HG02973 (cell line): ENCODE results near the gene GPR153.
"Not testable (repeated sequence)": the region's sequence is repeated elsewhere in the genome, so short reads cannot be mapped to it uniquely, and the experiment has no call there.

ENCODE experiments used
- ATAC-seq: cut with Tn5 transposase; IDR thresholded peaks from one replicate; pipeline ENCODE4 v1.9.1; 2021; ENCODE audit warnings: moderate library complexity; ENCODE audit not compliant: unreplicated experiment

Gene GPR153

DNA sequence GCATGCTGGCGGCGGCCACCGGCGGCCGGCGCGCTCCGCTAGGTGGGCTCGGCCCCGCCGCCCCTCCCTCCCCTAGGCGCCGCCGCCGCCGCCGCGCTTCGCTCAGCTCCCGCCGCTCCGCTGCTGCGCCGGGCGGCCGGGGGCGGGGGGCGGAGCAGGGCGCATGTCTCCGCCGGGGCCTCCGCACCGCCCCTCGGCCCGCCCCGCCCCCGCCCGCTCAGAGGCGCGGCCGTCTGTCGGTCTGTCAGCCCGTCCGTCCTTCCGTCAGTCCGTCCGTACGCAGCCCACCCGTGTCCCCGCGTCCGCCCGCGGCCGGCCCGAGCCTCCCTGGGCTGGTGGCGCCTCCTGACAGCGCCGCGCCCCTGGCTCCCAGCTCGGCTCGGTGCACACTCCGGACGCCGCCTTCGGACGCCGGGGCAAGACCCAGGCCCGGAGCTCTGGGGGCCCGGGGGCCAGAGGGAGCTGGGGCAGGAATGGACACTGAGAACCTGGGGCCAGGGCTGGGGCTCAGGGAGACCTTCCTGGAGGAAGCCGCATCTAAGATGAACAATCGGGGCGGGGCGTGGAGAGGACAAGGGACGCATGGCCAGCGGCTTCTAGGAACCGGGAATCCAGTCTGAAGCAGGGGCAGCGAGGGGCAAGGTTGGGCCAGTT lies at the start of gene GPR153:
Gene GPR153, minus strand, starts transcription at position 138 of the 654 bp plus-strand sequence. CDS start 6,193 bp downstream, outside the sequence.
- no peak for ATAC-seq

DNA sequence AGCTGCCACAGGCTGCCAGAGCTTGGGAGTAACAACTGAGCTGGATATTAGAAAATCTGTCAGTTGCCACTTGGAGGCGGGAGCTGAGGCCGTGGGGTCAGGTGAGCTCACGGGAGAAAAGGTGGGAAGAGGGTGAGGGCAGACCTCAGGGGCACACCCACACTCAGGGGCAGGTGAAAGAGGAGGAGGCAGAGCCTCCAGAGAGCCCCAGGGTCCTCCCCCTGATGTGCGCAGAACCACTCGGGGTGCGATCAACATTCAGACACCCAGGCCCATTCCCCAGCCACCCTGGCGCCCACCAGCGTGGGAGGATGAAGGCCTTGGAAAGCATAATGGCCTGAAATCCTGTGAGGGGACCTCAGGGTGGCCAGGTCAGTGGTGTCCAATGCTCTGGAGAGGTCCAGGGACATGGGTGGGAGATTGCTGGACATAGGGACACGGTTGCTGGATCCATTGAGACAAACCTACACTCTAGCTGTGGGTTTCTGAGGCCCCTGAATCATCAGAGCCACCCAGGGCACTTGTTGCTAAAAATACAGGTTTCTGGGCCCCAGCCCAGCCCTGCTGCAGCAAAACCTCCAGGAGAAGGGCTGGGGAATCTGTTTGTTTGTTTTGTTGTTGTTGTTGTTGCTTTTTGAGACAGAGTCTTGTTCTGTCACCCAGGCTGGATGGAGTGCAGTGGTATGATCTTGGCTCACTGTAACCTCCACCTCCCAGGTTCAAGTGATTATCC lies 49.4 kb upstream of the GPR153 start:
- ATAC-seq: no peak

DNA sequence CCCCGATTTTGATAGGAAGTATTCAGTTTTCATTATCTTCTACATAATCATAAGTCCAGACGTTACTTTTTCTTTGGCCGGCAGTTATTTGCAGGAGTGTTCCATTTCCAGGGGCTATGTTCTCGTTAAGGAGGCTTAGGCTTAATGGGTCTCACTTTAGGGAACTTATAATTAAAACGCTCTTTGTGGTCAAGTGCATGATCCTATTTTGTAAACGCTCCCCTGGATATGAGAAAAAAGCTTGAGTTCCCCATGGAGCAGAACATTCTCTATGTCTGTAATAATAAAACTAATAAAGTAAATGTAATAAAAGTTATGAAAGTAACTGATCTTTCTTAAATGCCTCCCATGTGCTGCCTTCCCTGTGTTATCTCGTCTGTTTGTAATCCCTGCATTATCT lies 48.7 kb upstream of the GPR153 start:
- no peak for ATAC-seq

DNA sequence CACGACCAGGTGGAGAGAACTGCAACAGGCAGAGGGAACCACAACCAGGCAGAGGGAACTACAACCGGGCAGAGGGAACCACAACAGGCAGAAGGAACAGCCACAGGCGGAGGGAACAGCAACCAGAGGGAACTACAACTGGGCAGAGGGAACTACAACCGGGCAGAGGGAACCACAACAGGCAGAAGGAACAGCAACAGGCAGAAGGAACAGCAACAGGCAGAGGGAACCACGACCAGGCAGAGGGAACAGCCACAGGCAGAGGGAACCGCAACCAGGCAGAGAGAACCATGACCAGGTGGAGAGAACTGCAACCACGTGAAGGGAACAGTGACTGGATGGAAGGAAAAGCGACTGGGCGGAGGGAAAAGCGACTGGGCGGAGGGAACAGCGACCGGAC lies 47.6 kb upstream of the GPR153 start:
- no peak for ATAC-seq

DNA sequence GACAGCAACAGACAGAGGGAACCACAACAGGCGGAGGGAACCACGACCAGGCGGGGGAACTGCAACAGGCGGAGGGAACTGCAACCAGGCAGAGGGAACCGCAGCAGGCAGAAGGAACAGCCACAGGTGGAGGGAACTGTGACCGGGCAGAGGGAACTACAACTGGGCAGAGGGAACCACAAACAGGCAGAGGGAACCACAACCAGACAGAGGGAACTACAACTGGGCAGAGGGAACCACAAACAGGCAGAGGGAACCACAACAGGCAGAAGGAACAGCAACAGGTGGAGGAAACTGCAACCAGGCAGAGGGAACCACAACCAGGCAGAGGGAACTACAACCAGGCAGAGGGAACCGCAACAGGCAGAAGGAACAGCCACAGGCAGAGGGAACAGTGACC lies 46.8 kb upstream of the GPR153 start:
- ATAC-seq: not testable (repeated sequence)

DNA sequence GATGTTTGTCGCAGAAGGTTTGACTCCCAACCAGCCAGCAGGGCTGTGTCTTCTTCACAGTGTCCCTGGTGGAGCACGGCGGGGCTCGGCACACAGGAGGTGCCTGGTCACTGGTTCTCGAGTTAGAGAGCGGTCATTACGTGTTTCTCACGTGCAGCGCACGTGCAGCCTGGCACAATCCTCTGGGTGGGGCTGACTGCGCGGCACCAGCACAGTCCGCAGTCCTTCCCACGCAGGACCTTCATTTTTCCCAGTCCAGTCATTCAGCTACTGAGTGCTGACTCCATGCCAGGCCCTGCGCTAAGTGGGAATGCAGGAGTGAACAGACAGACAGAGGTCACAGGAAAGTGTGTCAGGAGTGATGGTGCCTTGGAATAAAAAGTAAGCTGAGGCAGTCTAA lies 46.2 kb upstream of the GPR153 start:
- ATAC-seq: no peak

DNA sequence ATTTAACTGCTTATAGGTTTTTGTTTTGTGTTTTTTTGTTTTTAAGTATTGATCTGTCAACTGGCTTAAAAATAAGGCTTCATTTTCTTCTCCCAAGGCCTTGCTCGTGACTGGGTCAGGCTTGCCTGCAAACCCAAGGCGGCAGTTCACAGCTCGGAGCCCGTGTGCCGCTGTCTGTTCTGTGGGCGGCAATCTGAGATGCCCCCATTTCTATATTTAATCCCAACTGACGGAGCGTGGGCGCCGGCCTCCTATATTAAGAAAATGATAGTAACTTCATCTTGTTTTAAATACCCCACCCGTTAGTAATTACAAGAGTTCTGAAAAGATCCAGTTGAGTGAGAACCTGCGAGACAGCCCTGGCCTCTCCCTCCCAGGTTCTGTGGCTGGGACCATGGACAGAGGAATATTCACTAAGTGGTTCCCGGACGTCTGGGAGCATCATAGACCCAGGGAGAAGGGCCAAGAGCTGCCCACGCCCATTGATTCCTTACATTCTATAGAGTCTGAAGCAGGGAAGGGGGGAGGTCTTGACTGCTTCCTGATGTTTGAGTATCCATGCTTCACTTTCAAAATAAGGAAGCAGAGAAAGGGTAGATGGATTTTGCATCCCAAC lies 42.6 kb upstream of the GPR153 start:
- no peak for ATAC-seq

DNA sequence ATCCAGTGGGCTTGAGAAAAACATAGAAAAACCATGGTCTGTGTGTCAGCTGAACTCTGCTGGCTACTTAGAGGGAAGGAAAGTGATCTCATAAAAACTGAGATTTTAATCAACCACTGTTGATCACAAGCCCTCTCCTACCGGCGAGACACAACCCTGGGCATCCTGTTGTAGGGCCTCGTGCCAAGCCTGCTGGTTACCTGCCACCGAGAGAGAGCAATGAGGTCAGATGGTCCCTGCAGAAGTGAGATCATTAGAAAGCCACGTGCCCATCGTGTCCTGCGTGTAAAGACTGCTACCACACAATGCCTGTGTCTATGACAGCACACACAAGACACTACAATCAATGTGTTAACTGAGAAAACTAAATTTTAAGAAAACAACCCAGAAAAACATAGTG lies 41.7 kb upstream of the GPR153 start:
- no peak for ATAC-seq

DNA sequence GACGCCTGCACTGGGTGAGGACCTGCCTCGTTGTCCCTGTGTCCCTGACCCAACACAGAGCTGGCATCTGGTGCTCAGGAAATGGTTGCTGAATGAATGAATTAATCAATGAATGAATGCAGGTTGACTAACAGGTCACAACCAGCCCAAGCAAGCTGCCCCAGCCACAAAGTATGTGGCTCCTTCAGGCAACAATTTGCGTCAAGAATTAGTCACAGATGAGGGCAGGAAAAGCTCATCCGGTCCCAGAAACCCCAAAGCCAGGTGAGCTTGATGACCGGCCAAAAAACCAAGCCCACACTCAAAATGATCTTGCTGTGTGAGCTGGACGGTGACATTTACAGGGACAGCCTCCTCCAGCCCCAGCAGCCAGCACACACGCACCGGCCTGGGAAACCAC lies 40.6 kb upstream of the GPR153 start:
- ATAC-seq: no peak

DNA sequence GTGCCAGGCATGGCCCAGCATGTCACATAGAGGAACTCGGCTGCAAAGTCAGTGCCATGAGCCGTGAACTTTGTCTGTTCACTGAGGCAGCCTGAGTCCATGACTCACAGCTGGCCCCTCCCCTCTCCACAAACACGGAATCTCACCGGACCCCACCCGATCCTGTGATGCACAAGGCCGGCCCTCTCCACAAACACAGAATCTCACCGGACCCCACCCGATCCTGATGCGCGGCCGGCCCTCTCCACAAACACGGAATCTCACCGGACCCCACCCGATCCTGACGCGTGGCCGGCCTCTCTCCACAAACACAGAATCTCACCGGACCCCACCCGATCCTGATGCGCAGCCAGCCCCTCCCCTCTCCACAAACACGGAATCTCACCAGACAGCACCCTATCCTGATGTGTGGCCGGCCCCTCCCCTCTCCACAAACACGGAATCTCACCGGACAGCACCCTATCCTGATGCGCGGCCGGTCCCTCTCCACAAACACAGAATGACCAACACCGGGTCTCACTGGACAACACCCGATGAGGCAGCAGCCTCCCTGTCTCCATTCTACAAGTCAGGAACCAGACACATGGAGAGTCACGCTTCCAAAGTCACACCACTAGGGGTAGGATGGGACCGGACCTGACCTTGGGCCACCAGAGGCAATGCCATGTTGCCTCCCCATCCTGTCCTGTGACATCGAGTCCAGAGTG lies 39.6 kb upstream of the GPR153 start:
- no peak for ATAC-seq

DNA sequence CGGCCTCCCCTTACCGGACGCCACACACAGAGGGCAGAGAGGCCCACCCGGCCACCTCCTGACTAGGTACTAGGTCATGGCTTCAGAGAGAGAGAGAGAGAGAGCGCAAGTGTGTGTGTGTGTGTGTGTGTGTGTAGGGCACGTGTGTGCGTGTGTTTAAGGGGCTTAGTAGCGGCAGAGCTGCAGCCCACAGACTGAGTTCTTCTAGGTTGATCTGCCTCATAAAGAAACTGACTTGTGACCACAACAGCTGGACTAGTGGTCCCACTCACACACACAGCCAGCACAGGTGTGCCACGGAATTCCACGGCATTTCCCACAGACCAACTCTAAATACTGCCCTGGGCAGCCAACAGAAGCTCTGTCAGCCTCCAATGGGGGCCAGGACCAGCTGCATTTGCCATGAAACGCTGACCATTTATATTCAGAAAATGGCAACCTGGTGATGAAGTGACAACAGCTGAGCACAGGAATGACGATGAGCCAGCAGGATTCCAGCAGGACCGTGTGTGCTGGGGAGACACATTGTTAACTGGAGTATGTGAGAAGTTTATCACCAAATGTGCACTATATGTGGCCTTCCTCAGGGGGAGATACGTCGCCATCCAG lies 38.8 kb upstream of the GPR153 start:
- ATAC-seq: no peak

DNA sequence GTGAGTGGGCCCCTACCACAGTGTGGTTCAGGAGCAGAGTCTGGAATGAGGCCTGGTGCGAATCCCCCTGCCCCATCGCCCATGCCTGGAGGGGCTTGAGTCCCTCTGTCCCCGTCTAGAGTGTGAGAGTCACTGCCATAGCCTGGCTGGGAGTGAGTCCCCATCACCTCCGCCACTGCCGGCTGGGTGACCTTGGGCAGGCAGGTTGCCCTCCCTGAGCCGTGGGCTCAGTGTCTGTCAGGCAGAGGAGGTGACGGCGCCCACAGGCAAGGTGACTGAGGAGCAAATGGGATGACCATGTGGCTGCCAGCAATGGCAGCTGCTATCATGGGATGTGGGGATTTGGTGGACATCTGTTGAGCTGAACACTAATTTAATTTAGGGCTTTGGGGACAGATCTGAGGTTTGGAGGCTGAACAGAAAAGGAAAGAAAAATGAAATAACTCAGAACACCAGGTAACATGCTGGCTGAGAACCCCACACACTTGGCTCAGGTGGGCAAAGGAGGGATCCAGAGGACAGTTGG lies 38.1 kb upstream of the GPR153 start:
- ATAC-seq: no peak

DNA sequence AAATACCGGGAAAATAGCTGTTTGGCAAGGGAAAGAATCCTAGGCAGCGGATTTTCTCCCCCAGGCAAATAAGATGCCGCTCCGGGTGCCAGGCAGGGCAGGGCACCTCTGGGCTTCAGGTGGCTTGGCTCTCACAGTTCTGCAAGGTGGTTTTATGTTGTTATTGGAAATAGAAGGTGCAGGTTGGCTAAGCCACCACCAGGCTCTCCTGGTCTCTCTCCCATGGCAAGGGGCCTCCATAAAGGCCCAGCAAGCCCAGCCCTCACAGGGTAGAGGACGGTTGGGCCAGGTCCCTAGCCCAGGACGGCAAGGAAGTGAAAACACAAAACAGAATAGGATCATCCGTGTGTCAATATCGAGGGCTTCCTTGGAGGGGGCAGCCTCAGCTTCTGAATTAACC lies 37.6 kb upstream of the GPR153 start:
- no peak for ATAC-seq

DNA sequence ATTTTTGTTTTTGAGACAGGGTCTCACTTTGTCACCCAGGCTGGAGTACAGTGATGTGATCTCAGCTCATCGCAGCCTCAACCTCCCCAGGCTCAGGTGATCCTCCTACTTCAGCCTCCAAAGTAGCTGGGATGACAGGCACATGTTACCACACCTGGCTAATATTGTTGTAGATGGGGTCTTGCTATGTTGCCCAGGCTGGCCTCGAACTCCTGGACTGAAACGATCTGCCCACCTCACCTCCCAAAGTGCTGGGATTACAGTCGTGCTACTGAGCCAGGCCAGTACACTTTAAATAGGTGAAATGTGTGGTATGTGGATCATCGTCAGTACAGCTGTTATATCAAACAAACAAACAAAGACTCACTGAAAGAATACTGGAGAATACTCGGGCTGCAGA lies 35.0 kb upstream of the GPR153 start:
- ATAC-seq: no peak

DNA sequence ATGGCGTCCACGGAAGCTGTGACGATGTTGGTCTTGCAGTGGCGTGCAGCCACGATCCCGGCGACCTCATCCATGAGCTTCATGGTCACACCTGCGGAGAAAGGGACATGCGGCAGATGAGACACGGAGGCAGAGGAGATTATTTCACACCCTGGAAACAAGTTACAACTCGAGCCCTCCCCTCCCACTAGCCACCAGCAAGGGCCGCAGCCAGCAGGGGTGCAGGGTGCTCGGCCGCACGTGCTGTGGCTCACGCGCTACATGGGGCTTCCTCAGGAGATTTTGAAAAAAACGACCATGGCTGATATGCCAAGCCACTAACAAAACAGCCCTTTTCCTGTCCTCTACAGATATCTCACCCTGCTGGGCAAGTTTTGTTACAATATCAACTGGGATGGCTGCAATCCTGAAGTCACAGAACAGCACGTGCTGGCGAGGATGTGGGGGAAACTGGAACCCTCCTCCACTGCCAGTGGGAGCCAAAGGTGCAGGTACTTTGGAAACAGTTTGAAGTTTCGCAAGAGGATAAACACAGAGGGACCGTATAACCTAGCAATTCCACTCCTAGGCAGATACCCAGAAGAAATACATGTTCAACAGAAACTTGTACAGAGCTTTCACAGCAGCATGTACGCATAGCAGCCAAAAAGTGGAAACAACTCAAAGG lies 34.1 kb upstream of the GPR153 start:
- ATAC-seq: no peak

DNA sequence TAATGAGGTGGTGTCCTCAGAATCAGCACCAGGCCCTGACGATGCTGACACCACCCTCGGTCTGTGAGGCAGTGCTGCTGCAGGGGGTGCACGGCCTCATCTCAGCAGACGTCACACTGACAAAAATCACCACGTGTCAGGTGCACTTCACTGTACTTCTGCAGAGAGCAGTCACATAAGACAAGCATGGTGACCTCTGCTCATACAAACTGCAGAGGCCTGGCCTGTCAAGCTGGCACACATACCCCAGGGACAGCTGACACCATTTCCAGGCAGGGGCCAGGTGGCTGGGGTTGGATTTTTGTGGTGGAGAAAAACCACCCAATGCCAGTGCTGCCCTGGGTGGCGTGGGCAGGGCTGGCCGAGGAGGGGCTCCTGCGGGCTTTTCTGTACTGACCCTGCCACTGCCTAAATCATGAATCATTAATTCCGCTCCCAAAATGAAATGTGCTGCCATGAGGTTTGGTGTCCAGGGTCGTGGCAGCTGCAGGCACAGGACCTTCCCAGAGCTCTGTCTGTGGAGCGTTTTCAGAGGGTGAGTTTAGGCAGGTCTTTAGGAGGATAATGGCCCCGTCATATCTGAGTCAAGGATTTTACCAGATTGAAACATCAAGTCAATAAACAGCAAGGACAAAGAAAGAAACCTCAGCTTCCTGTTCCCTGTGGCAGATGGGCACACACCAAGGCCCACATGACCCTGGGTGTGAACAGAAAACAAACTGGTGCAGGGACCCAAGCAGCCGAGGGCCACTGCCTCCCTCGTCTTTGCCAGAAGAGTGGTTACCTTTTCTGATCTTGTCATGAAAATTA lies 33.4 kb upstream of the GPR153 start:
- no peak for ATAC-seq

DNA sequence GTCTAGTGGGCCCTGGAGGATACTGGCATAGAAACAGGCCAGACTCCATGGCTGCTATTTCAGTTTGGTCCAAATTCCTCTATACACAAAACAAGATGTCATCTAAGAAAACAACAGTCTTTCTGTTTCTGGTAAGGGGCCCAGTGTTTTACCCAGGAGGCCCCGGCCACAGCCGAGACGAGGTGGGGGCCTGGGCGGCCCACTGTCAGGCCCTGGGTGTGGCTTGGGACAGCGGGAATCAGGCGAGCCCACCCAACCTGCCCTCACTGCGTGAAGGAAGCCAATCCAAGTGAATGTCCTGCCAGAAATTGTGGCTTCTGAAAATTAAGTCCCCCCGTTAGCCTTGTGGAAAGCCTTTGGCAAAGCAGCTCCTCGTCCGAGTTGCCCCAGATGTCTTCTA lies 31.2 kb upstream of the GPR153 start:
- no peak for ATAC-seq

DNA sequence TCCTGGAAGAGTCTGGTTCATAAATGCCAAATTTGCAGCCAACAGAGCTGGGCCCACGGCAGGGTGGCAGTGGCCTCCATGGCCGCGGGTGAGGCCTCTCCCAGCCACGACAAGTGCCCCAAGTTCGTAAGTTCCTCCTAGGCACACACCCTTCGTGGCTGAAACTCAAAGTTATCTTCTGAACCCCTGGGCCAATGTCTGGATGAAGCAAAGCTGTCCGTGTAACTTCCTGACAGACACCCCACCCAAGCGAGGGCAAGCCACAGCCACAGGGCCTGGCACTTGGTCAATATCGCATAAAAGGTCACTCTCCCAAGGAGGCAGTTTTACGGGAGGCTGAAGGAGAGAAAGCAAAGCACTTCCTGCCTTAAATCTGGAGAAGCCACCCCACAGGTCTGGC lies 27.8 kb upstream of the GPR153 start:
- ATAC-seq: no peak

DNA sequence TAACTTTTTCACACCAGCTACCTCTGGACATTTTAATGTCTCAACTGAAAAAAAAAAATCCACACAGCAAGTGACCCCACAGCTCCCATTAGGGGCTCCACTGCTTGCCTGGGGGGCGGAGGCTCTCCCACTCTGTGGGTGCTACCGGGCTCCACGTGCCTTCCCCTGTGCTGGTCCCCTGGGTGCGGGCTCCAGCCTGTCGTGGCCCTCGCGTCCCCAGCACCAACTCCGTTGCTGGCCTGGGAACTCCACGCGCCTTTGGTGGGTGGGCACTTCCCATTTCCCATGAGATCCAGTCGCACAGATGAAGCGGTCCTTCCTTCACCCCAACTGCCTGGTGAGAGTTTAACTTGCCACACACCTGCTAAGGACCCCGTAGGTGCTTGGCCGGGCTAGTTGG lies 27.1 kb upstream of the GPR153 start:
- no peak for ATAC-seq

DNA sequence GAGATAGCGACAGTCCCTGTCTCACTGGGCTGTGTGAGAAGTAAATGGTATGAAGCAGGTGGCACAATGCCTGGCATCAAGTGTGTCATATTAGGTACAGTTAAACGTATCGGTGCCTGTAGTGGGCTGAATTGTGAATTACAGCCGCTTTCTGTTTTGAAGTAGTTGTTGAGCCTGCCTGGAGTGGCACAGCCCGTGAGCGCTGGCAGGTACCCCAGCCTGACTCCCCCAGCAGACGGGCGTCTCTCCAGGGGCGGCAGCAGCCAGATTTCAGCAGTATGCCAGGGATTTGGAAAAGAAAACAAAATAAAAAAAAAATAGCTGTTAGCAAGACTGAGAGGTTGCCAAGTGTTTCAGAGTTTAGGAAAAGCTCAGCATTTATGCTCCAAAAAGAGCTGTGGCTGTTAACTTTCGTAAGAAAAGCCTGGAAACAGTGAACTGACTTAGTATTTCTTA lies 26.6 kb upstream of the GPR153 start:
- ATAC-seq: no peak
